SJSA1 (cell line): ENCODE data around the gene PCSK5. TPM values are rescaled to one million over a fixed set of nuclear protein-coding genes. Genes with fewer than 3 reads are reported as not detected.

ENCODE experiments used
- DNase-seq, 2 experiments: peaks; one replicate each; pipeline ENCODE4 v3.0.0-alpha.2; 2015 to 2020; ENCODE audit warnings: low spot score in 2 of 2, low read depth in 1 of 2
- H3K27ac ChIP-seq: fragments of 250-450 bp; sonication (Bioruptor Pico); 2 replicates; pipeline ENCODE4 v1.5.1; 2020; ENCODE audit warnings: mild to moderate bottlenecking, moderate library complexity
- H3K27me3 ChIP-seq: fragments of 250-450 bp; sonication (Bioruptor Pico); replicated peaks from 2 replicates; pipeline ENCODE4 v1.5.1; 2020; ENCODE audit warnings: mild to moderate bottlenecking, moderate library complexity
- H3K36me3 ChIP-seq: fragments of 250-450 bp; sonication (Bioruptor Pico); 2 replicates; pipeline ENCODE4 v1.5.1; 2020; ENCODE audit warnings: mild to moderate bottlenecking
- H3K4me1 ChIP-seq: fragments of 250-450 bp; sonication (Bioruptor Pico); replicated peaks from 2 replicates; pipeline ENCODE4 v1.6.1; 2021; ENCODE audit warnings: mild to moderate bottlenecking
- H3K4me3 ChIP-seq: fragments of 250-450 bp; sonication (Bioruptor Pico); 2 replicates; pipeline ENCODE4 v1.5.1; 2020; ENCODE audit warnings: mild to moderate bottlenecking
- H3K9me3 ChIP-seq: fragments of 250-450 bp; sonication (Bioruptor Pico); replicated peaks from 2 replicates; pipeline ENCODE4 v1.5.1; 2020; ENCODE audit warnings: mild to moderate bottlenecking
- total RNA-seq: library from RNA; depleted of rRNA; stranded (reverse); fragments of >200 nt; shearing (Covaris generic); gene quantifications from 2 replicates; pipeline ENCODE4 v1.2.3, GENCODE V29; 2014

The PCSK5 gene
- total RNA-seq, 1 experiment from 2014 or later: 20.8 TPM

DNA sequence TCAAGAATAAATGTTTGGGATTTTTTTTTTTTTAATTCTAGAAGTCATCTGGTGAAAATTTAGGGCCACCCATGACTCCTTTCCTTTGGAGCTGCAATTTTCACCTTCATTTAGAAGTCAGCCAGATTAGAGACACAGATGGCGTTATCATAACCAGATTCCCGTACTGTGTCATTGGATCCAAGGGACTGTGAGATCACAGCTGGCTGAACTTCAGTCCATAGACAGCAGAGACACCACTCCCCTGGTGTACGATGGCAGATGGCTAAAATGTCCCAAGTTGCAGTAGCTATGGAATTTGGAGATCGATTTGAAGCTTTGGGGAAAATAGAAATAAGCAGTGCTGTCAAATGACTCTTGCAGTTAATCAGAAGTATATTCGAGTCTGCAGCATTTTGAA, 287.5 kb downstream of the PCSK5 start:
- Histone ChIP-seq H3K9me3 (no peaks in the 10 kb centered on the region), H3K27me3 (no peaks in the 10 kb centered on the region), H3K4me1 (peaks cover 15% of the 10 kb centered on the region), H3K27ac (no peak overlapping the region), H3K4me3 (no peak overlapping the region), H3K36me3 (peaks cover 11% of the 10 kb centered on the region)
- DNase-seq: no peak

DNA sequence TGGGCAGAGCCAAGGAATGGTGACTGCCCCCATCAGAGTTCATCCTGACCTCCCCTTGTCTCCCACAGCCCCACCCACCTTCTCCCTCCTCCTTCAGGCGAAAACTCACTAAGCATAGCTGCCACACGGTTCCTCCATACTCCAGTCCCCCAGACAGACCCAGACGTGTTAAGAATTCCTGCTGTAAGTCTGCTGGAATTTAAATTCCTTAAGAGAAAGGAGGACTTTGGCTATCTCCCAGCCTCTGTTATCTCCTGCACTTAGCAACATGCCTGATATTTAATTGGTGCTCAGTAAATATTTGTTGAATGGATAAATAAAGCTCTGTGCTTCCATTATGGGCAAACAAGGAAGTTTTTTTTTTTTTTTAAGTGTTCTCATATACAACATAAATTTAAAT, 290.1 kb downstream of the PCSK5 start:
- Histone ChIP-seq H3K4me3 (no peak overlapping the region), H3K36me3 (peaks cover 14% of the 10 kb centered on the region), H3K27me3 (no peaks in the 10 kb centered on the region), H3K27ac (peak overlapping the region; percentile 42; the same call in 1 of the 2 replicates), H3K4me1 (peaks cover 15% of the 10 kb centered on the region), H3K9me3 (no peaks in the 10 kb centered on the region)
- peak in 1 of 2 experiments; percentile 46 for DNase-seq

DNA sequence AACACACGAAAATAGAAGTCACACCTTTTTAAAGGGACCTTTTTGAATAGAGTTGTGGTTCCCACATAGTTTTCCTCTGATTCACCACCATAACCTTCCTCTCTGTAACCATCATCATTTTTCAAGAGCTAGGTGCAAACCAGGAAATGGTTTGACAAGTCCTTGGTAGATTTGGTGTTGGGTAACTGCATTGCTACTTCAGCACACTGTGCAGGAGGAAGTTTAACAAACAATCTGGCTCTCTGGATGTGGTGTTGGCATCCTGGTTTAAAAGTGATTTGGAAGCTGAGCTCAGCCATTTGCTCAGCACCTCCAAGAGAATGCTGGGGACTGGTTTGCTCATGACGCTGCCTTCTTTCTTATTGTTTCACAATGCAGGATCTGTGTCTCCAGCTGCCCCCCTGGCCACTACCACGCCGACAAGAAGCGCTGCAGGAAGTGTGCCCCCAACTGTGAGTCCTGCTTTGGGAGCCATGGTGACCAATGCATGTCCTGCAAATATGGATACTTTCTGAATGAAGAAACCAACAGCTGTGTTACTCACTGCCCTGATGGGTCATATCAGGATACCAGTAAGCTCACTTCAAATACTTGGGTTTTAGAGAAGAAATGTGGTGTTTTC, 290.7 kb downstream of the PCSK5 start:
- DNase-seq: peak in 1 of 2 experiments; percentile 53
- Histone ChIP-seq H3K27me3 (no peaks in the 10 kb centered on the region), H3K27ac (peak overlapping the region; percentile 42; the same call in 1 of the 2 replicates)

DNA sequence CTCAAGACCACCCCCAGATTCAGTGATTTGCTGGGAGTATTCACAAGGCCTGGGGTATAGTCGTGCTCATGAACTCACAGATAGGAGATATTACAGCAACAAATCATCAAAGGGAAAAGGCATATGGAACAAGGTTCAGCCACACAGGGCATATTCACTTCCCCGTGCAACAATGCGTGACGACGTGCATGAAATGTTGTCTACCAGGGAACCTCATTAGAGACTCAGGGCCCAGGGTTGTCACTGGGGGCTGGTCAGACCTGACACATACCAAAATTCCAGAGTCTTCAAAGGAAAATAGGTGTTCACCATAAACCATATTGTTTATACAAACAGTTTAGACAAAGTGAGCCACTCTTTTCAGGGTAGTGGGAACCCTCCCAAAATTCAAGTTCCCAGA, 291.3 kb downstream of the PCSK5 start:
- no peaks in the 10 kb centered on the region for H3K27me3 ChIP-seq
- no peak overlapping the region for H3K4me3 ChIP-seq
- DNase-seq: no peak
- peaks cover 14% of the 10 kb centered on the region for H3K36me3 ChIP-seq
- H3K4me1 ChIP-seq: peaks cover 15% of the 10 kb centered on the region
- no peaks in the 10 kb centered on the region for H3K9me3 ChIP-seq
- no peak overlapping the region for H3K27ac ChIP-seq

More for the DNA sequence above, 290.7 kb downstream of the PCSK5 start:
- Histone ChIP-seq H3K4me3 (no peak overlapping the region), H3K4me1 (peaks cover 15% of the 10 kb centered on the region), H3K36me3 (peaks cover 14% of the 10 kb centered on the region), H3K9me3 (no peaks in the 10 kb centered on the region)

DNA sequence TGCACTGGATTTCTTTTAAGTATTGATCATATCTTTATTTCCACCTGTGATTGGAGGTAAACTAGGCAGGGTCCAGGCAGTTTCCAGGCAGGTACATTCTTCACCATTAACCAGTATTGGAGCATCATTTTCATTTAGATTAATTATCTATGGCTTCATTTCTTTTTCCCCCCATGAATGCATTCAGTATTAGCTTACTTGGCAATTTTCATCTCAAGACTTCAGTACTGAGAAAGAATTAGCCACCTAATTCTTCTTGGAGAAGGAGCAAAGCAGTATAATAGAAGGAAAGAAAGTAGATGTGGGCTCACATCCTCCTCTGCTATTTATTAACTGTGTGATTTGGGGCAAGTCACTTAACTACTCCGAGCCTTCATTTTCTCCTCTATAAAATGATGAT, 295.0 kb downstream of the PCSK5 start:
- Histone ChIP-seq H3K9me3 (no peaks in the 10 kb centered on the region), H3K4me1 (peaks cover 12% of the 10 kb centered on the region), H3K4me3 (no peak overlapping the region), H3K36me3 (peaks cover 16% of the 10 kb centered on the region), H3K27ac (no peak overlapping the region), H3K27me3 (no peaks in the 10 kb centered on the region)
- DNase-seq: no peak

DNA sequence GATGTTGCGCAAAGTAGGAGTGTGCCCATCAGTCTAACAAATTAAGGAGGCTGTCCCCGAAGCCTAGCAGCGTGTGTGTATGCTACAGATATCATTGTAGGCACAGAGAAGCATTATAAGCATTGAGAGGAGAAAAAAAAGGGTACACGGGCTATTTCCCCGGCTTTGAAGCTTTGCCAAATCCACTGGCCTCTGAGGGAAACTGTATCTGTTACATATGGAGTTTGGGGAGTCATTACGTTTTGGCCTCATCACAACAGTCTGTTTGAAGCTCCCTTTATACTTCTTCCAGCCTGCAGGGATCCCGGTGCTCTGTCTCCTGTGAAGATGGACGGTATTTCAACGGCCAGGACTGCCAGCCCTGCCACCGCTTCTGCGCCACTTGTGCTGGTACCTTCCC, 297.8 kb downstream of the PCSK5 start:
- H3K4me1 ChIP-seq: no peaks in the 10 kb centered on the region
- H3K9me3 ChIP-seq: no peaks in the 10 kb centered on the region
- H3K4me3 ChIP-seq: no peak overlapping the region
- DNase-seq: no peak
- H3K36me3 ChIP-seq: peaks cover 9% of the 10 kb centered on the region; the same call in 1 of the 2 replicates
- no peak overlapping the region for H3K27ac ChIP-seq
- H3K27me3 ChIP-seq: no peaks in the 10 kb centered on the region

DNA sequence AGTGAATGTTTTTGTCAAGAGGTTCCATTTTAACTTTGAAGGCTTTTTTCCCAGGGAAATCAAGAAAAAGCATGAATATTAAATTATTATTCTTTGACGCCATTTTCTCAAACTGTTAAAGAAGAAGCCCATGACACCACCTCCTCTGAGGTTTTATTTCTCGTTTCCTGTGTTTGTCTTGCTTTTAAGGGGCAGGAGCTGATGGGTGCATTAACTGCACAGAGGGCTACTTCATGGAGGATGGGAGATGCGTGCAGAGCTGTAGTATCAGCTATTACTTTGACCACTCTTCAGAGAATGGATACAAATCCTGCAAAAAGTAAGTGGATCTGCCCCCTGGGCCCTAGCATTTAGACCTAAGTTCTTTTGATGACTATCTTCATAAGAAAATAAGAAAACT, 298.4 kb downstream of the PCSK5 start:
- Histone ChIP-seq H3K27ac (no peak overlapping the region), H3K27me3 (no peaks in the 10 kb centered on the region), H3K4me3 (no peak overlapping the region), H3K9me3 (no peaks in the 10 kb centered on the region), H3K4me1 (no peaks in the 10 kb centered on the region), H3K36me3 (peaks cover 6% of the 10 kb centered on the region; the same call in 1 of the 2 replicates)
- no peak for DNase-seq

DNA sequence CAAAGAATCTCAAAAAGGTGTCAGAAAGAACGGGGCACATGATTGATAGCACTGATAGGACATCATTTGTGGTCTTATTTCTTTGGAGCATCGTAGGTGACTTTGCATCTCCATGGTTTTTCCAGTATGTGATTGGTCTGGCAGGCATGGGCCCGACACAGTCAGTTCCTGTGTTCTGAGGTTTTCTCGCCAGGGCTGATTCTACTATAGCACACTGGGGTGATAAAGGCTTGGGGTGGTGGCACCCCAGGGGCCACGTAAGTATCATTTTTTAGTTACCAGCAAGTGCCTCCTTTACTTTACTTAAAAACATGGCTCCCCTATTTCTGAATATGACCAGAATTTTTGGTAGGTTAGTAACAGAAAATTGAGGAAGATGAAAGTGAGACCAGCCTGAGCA, 301.0 kb downstream of the PCSK5 start:
- Histone ChIP-seq H3K4me3 (no peak overlapping the region), H3K4me1 (no peaks in the 10 kb centered on the region), H3K9me3 (no peaks in the 10 kb centered on the region)

DNA sequence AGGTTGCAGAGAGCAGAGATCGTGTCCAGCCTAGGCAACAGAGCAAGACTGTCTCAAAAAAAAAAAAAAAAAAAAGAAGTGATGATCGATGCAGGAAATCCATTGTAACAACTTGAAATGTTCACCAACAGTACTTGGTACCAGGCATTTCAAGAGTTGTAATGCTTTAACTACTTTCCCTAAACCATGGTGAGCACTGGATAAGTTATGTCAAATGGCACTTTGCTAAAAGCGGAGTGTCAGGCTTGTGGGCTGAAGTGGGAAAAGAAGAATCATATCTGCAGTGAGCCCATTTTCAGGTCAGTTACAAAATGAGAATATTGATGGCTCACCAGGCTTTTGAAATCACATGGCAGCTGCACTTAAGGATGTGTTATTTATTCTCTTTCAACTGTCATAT, 301.5 kb downstream of the PCSK5 start:
- no peak for DNase-seq
- Histone ChIP-seq H3K4me1 (no peaks in the 10 kb centered on the region), H3K9me3 (no peaks in the 10 kb centered on the region), H3K36me3 (peaks cover 6% of the 10 kb centered on the region; the same call in 1 of the 2 replicates), H3K27ac (no peak overlapping the region), H3K27me3 (no peaks in the 10 kb centered on the region), H3K4me3 (no peak overlapping the region)

More for the DNA sequence above, 301.0 kb downstream of the PCSK5 start:
- Histone ChIP-seq H3K27ac (no peak overlapping the region), H3K36me3 (peaks cover 6% of the 10 kb centered on the region; the same call in 1 of the 2 replicates), H3K27me3 (no peaks in the 10 kb centered on the region)
- DNase-seq: no peak

DNA sequence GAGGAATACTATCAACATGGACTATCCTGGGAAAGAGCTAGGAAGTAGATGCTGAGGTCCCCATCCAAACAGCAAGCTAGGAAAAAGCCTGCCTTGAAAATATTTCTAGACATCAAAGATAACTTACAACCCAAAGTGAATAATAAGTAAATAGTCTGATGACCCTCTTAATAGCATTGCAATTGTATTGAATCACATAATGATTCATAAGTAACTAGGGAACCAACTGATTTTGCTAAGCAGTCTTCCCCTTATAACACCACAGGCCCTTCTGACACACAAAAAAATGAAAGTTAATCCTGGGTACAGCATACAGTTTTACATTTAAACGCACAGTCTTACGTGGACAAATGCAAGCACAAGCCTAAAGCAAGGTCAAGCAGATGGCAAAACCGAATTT, 304.4 kb downstream of the PCSK5 start:
- no peak overlapping the region for H3K27ac ChIP-seq
- H3K9me3 ChIP-seq: no peaks in the 10 kb centered on the region
- no peaks in the 10 kb centered on the region for H3K4me1 ChIP-seq
- H3K4me3 ChIP-seq: no peak overlapping the region
- no peak for DNase-seq
- H3K27me3 ChIP-seq: no peaks in the 10 kb centered on the region
- no peaks in the 10 kb centered on the region for H3K36me3 ChIP-seq

DNA sequence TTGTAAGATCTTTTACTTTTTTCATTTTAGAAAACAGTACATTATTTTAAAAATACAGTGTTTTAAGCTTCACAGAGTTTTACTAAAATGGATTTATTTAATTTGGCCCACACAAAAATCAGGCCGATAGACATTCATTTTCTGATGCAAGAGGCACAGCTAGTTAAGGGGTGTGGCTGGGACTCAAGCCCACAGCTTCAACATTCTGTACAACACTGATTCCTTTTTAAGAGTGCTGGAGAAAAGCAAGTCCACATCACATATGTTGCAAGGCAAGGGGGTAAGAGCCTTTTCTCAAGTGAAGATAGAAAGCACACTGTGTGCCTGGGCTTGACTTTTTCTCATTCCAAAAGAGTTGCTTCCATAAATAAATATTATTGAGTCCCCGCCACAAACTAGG, 307.9 kb downstream of the PCSK5 start:
- Histone ChIP-seq H3K9me3 (no peaks in the 10 kb centered on the region), H3K27ac (no peak overlapping the region), H3K27me3 (no peaks in the 10 kb centered on the region), H3K4me3 (no peak overlapping the region), H3K4me1 (no peaks in the 10 kb centered on the region), H3K36me3 (no peaks in the 10 kb centered on the region)
- no peak for DNase-seq

DNA sequence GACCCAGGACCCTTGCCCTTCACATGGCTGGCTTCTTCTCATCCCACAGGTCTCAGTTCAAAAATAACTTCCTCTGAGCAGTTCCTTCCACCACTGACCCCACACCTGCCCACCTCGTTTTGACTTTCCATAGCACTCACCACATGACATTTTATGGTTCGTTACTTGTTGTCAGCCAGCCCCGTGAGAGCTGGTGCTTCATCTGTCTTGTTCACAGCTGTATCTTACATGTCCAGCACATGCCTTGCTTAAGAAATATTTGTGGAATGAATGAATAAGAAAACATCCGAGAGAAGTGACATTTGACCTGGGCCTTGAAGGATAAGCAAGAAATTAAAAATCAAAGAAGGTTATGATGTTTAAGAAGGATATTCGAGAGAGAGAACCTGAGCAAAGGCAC, 309.8 kb downstream of the PCSK5 start:
- H3K27ac ChIP-seq: no peak overlapping the region
- no peak for DNase-seq
- H3K36me3 ChIP-seq: no peaks in the 10 kb centered on the region
- no peaks in the 10 kb centered on the region for H3K27me3 ChIP-seq
- H3K4me1 ChIP-seq: no peaks in the 10 kb centered on the region
- no peaks in the 10 kb centered on the region for H3K9me3 ChIP-seq
- H3K4me3 ChIP-seq: no peak overlapping the region

DNA sequence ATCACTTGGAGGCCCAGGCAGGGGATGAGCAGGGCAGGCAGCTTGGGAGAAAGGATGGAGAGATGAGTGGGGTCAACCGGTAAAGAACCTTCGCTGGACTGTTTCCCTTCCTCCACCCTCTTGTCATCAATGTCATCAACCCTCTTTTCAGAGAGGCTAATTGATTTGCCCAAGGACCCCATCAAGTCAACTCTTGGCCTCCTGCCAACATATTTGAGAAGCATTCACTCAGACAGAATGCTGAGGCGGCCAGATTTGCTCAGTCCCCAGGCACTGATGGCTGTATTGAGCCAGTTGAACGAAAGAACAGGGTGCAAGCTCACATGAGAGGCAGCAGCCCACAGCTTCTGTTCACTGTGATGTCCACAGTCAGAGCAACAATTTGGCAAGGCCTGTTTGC, 310.3 kb downstream of the PCSK5 start:
- Histone ChIP-seq H3K27ac (no peak overlapping the region), H3K4me1 (no peaks in the 10 kb centered on the region), H3K27me3 (no peaks in the 10 kb centered on the region), H3K36me3 (no peaks in the 10 kb centered on the region), H3K9me3 (no peaks in the 10 kb centered on the region), H3K4me3 (no peak overlapping the region)
- no peak for DNase-seq

DNA sequence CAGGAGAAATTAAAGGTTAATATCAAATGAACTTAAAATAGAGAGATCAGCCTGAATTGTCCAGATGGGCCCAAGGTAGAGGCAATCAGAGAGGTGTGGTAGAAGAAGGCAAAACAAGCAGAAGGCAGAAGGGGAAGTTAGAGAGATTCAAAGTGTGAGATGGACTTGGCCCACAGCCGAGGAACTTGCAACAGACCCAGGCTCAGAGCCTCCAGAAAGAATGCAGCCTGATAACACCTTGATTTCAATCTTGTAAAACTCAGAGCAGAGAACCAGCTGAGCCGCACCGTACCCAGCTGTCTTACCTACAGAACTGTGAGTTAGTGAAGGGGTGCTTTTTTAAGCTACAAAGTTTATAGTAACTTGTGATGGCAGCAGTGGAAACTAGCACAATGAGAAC, 312.9 kb downstream of the PCSK5 start:
- no peaks in the 10 kb centered on the region for H3K27me3 ChIP-seq
- DNase-seq: no peak
- H3K4me1 ChIP-seq: no peaks in the 10 kb centered on the region
- H3K27ac ChIP-seq: no peak overlapping the region
- no peaks in the 10 kb centered on the region for H3K9me3 ChIP-seq
- H3K36me3 ChIP-seq: no peaks in the 10 kb centered on the region
- no peak overlapping the region for H3K4me3 ChIP-seq

DNA sequence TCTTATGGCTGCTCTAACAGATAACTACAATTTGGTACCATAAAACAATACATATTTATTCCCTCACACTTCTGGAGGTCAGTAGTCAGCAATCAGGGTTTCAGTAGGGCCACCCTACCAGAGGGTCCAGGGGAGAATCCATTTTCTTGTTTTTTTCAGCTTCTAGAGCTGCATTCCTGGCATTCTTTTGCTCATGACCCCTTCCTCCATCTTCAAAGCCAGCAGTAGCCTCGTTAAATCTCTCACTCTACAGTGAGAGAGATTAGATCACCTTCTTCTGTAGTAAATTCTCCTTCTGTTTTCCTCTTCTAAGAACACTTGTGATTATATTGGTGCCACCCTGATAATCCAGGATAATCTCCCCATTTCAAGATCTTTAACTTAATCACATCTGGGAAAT, 316.3 kb downstream of the PCSK5 start:
- DNase-seq: no peak
- no peak overlapping the region for H3K27ac ChIP-seq

More for the DNA sequence above, 316.3 kb downstream of the PCSK5 start:
- Histone ChIP-seq H3K4me3 (no peak overlapping the region), H3K4me1 (no peaks in the 10 kb centered on the region), H3K9me3 (no peaks in the 10 kb centered on the region), H3K27me3 (no peaks in the 10 kb centered on the region), H3K36me3 (no peaks in the 10 kb centered on the region)
